HL-60 (cell line): ENCODE data around the gene SOX15.

Source experiments
- TF ChIP-seq, protein P1 (sequence below): IDR thresholded peaks from one replicate; pipeline ENCODE4 v1.5.1; 2011; ENCODE audit warnings: low read length, control low read depth, inconsistent platforms; ENCODE audit not compliant: insufficient read depth
- TF ChIP-seq, protein P2 (sequence below): IDR thresholded peaks from 2 replicates; pipeline ENCODE4 v1.6.1; 2012; ENCODE audit warnings: low read depth; ENCODE audit not compliant: insufficient replicate concordance

GRCh38 chr17:7618608-7619007 lies 28.7 kb upstream of the SOX15 start:
- TF ChIP-seq, protein P1, sequence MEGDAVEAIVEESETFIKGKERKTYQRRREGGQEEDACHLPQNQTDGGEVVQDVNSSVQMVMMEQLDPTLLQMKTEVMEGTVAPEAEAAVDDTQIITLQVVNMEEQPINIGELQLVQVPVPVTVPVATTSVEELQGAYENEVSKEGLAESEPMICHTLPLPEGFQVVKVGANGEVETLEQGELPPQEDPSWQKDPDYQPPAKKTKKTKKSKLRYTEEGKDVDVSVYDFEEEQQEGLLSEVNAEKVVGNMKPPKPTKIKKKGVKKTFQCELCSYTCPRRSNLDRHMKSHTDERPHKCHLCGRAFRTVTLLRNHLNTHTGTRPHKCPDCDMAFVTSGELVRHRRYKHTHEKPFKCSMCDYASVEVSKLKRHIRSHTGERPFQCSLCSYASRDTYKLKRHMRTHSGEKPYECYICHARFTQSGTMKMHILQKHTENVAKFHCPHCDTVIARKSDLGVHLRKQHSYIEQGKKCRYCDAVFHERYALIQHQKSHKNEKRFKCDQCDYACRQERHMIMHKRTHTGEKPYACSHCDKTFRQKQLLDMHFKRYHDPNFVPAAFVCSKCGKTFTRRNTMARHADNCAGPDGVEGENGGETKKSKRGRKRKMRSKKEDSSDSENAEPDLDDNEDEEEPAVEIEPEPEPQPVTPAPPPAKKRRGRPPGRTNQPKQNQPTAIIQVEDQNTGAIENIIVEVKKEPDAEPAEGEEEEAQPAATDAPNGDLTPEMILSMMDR = no peak
- TF ChIP-seq, protein P2, sequence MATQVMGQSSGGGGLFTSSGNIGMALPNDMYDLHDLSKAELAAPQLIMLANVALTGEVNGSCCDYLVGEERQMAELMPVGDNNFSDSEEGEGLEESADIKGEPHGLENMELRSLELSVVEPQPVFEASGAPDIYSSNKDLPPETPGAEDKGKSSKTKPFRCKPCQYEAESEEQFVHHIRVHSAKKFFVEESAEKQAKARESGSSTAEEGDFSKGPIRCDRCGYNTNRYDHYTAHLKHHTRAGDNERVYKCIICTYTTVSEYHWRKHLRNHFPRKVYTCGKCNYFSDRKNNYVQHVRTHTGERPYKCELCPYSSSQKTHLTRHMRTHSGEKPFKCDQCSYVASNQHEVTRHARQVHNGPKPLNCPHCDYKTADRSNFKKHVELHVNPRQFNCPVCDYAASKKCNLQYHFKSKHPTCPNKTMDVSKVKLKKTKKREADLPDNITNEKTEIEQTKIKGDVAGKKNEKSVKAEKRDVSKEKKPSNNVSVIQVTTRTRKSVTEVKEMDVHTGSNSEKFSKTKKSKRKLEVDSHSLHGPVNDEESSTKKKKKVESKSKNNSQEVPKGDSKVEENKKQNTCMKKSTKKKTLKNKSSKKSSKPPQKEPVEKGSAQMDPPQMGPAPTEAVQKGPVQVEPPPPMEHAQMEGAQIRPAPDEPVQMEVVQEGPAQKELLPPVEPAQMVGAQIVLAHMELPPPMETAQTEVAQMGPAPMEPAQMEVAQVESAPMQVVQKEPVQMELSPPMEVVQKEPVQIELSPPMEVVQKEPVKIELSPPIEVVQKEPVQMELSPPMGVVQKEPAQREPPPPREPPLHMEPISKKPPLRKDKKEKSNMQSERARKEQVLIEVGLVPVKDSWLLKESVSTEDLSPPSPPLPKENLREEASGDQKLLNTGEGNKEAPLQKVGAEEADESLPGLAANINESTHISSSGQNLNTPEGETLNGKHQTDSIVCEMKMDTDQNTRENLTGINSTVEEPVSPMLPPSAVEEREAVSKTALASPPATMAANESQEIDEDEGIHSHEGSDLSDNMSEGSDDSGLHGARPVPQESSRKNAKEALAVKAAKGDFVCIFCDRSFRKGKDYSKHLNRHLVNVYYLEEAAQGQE = no peak
